Cardiac muscle cell (in vitro differentiated cells and primary cell): ENCODE data around the gene C19orf73. TPM values are rescaled to one million over a fixed set of nuclear protein-coding genes. Genes with fewer than 3 reads are reported as not detected.

Experiments
- DNase-seq, 2 donors: peaks; one replicate each; pipeline versions ENCODE4 v3.0.0 to v3.0.0-alpha.2; 2010 to 2017; ENCODE audit warnings: low read depth in 1 of 2, low spot score in 1 of 2
- H3K27ac ChIP-seq: fragments of 200-600 bp; sonication (generic); 2 replicates; pipeline ENCODE4 v1.5.1; 2016
- H3K27me3 ChIP-seq: fragments of 200-600 bp; sonication (generic); 2 replicates; pipeline ENCODE4 v1.6.0; 2016; ENCODE audit warnings: control low read depth
- H3K36me3 ChIP-seq: fragments of 200-600 bp; sonication (generic); 2 replicates; pipeline ENCODE4 v1.5.1; 2016; ENCODE audit warnings: control low read depth
- H3K4me1 ChIP-seq: fragments of 200-600 bp; sonication (generic); 2 replicates; pipeline ENCODE4 v1.8.1; 2017; ENCODE audit warnings: low read depth, mild to moderate bottlenecking, mixed run types
- H3K4me3 ChIP-seq: fragments of 200-600 bp; sonication (generic); 2 replicates; pipeline ENCODE4 v1.5.1; 2016; ENCODE audit warnings: mild to moderate bottlenecking
- H3K9me3 ChIP-seq: fragments of 200-600 bp; sonication (generic); 2 replicates; pipeline ENCODE4 v1.5.1; 2017; ENCODE audit warnings: low read depth, mild to moderate bottlenecking, control low read depth
- polyA plus RNA-seq: library from polyadenylated mRNA; unstranded; fragments of >200 nt; fragmentation: Nextera tagmentation; extraction: Ambion mirVana; gene quantifications from 2 replicates; pipeline ENCODE4 v1.2.1, GENCODE V29; 2016
- total RNA-seq: library from RNA; depleted of rRNA; stranded (reverse); fragments of >200 nt; gene quantifications from 2 replicates; pipeline ENCODE4 v1.2.3, GENCODE V29; 2016
- TF ChIP-seq, protein P1 (sequence below): IDR thresholded peaks from 2 replicates; pipeline ENCODE4 v1.5.1; 2012; ENCODE audit warnings: low read depth, mild to moderate bottlenecking, low read length

Gene C19orf73
- total and polyA plus RNA-seq, 2 experiments from 2014 or later, result 9.6 to 12.5 TPM

- Histone ChIP-seq H3K4me3 (no peak overlapping the region), H3K9me3 (no peaks in the 10 kb centered on the region), H3K27me3 (no peaks in the 10 kb centered on the region), H3K36me3 (peaks cover 67% of the 10 kb centered on the region), H3K4me1 (no peaks in the 10 kb centered on the region), H3K27ac (no peak overlapping the region)
- DNase-seq, result no peak
- TF ChIP-seq, protein P1, sequence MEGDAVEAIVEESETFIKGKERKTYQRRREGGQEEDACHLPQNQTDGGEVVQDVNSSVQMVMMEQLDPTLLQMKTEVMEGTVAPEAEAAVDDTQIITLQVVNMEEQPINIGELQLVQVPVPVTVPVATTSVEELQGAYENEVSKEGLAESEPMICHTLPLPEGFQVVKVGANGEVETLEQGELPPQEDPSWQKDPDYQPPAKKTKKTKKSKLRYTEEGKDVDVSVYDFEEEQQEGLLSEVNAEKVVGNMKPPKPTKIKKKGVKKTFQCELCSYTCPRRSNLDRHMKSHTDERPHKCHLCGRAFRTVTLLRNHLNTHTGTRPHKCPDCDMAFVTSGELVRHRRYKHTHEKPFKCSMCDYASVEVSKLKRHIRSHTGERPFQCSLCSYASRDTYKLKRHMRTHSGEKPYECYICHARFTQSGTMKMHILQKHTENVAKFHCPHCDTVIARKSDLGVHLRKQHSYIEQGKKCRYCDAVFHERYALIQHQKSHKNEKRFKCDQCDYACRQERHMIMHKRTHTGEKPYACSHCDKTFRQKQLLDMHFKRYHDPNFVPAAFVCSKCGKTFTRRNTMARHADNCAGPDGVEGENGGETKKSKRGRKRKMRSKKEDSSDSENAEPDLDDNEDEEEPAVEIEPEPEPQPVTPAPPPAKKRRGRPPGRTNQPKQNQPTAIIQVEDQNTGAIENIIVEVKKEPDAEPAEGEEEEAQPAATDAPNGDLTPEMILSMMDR, result no peak
Observed at GRCh38 chr19:49092686-49093085, 26.3 kb downstream of the C19orf73 start.

GRCh38 chr19:49091391-49092038 is 27.4 kb downstream of the C19orf73 start:
- H3K36me3 ChIP-seq, result peaks cover 55% of the 10 kb centered on the region
- peaks cover 3% of the 10 kb centered on the region for H3K4me1 ChIP-seq
- no peak for DNase-seq
- no peaks in the 10 kb centered on the region for H3K9me3 ChIP-seq
- no peak overlapping the region for H3K27ac ChIP-seq
- no peaks in the 10 kb centered on the region for H3K27me3 ChIP-seq
- TF ChIP-seq, protein P1, result no peak
- no peak overlapping the region for H3K4me3 ChIP-seq

DNA sequence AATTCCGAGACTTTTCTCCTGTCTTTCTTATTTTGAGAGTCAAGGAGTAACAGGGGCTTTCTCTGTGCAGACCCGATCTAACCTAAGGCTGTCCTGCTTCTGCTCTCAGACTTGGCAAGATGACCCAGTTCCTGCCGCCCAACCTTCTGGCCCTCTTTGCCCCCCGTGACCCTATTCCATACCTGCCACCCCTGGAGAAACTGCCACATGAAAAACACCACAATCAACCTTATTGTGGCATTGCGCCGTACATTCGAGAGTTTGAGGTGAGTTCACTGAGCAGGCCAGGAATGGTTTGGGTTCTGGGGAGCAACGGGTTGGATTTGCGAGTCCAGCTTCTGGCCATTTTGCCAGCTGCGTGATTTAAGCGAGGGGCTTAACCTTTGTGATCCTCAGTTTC is 32.6 kb downstream of the C19orf73 start:
- H3K27ac ChIP-seq, result no peak overlapping the region
- peaks cover 24% of the 10 kb centered on the region for H3K36me3 ChIP-seq
- H3K4me3 ChIP-seq, result peak overlapping the region; percentile 76
- no peaks in the 10 kb centered on the region for H3K27me3 ChIP-seq
- H3K4me1 ChIP-seq, result peaks cover 6% of the 10 kb centered on the region
- H3K9me3 ChIP-seq, result no peaks in the 10 kb centered on the region
- no peak for DNase-seq
- TF ChIP-seq, protein P1, result no peak

- no peaks in the 10 kb centered on the region for H3K27me3 ChIP-seq
- peak overlapping the region; percentile 76 for H3K4me3 ChIP-seq
- peaks cover 21% of the 10 kb centered on the region for H3K36me3 ChIP-seq
- TF ChIP-seq, protein P1, result no peak
- no peaks in the 10 kb centered on the region for H3K9me3 ChIP-seq
- peak overlapping the region; percentile 98 for H3K27ac ChIP-seq
- no peak for DNase-seq
- peaks cover 6% of the 10 kb centered on the region for H3K4me1 ChIP-seq
Observed at GRCh38 chr19:49085868-49086232, 33.1 kb downstream of the C19orf73 start.

- Histone ChIP-seq H3K4me3 (peak within 1 kb of the TSS; percentile 76), H3K36me3 (peaks cover 15% of the 10 kb centered on the region), H3K27ac (peak within 1 kb of the TSS; percentile 98), H3K9me3 (no peaks in the 10 kb centered on the region), H3K27me3 (no peaks in the 10 kb centered on the region), H3K4me1 (peaks cover 6% of the 10 kb centered on the region)
- peak; percentile 100 for DNase-seq
- TF ChIP-seq, protein P1, result no peak
Observed at GRCh38 chr19:49085020-49085867, 33.7 kb downstream of the C19orf73 start, which contains the start of gene SNRNP70. TSS of gene SNRNP70 (plus strand) at chr19:49085451. CDS start at chr19:49086415, 964 bp downstream.
